ENCODE data around the gene TCEANC.
"Not testable (repeated sequence)": the region's sequence is repeated elsewhere in the genome, so short reads cannot be mapped to it uniquely, and the experiment has no call there.

TCEANC gene, protein sequence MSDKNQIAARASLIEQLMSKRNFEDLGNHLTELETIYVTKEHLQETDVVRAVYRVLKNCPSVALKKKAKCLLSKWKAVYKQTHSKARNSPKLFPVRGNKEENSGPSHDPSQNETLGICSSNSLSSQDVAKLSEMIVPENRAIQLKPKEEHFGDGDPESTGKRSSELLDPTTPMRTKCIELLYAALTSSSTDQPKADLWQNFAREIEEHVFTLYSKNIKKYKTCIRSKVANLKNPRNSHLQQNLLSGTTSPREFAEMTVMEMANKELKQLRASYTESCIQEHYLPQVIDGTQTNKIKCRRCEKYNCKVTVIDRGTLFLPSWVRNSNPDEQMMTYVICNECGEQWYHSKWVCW

DNA sequence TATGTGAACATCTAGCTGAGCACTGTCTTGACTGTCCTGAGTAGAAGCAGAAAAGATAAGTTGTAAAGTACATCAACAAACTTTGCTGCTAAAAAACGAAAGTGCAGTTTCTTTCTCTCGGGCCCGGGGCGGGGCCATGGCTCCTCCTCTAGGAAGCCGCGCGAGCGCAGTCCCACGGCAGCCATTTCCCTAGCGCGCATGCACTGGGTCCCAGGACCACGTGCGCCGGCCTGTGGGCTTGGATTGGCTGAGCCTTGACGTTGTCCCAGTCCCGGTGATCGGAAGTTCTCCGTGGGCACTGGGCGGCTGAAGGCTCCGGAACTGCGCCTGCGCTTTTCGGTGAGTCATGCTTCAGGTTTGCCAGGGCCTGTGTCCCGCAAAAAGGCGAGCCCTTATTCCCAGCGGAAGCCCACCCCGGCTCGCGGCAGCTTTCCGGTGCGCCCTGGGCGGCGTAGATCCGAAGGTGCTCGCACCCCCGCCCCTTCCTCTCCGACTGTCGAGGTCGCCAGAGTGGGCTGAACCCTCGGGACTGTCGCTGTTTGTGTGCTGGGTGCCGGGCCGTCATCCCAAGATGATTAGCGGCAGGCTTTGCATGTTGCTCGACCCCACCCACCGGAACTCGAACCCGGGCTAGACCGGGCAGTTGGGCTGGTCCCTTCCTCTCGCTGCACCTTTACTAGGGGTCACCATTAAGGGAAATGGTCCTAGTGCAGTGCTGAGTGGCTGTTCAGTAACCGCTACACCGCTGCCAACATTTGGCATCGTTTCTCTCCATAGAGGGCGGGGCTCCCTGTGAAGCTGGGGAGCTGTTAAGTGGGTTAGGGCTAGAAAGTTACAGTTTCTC lies at the start of gene TCEANC:
Gene TCEANC (plus strand): TSS at position 292 of the 844 bp plus-strand sequence. CDS start 9,368 bp downstream, outside the sequence.
- DNase-seq: peak; percentile 98

DNA sequence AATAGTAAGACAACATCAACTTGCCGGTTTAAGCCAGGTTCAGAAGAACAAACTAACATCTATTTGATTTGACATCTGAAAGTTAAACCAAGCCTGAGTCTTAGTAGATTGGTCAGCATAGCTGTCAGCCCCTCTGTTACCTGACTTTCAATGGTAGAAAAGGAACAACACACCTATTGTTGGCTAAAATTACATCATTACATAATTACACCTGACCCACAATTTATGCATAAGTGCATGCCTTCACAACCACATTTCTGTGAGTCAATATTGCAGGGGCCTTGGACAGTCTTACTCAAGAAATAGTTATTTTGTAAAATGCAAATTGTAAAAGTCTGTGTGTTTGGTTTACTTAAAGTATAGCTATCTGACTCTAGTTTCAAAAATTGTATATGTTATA lies 47.3 kb upstream of the TCEANC start:
- DNase-seq: no peak

DNA sequence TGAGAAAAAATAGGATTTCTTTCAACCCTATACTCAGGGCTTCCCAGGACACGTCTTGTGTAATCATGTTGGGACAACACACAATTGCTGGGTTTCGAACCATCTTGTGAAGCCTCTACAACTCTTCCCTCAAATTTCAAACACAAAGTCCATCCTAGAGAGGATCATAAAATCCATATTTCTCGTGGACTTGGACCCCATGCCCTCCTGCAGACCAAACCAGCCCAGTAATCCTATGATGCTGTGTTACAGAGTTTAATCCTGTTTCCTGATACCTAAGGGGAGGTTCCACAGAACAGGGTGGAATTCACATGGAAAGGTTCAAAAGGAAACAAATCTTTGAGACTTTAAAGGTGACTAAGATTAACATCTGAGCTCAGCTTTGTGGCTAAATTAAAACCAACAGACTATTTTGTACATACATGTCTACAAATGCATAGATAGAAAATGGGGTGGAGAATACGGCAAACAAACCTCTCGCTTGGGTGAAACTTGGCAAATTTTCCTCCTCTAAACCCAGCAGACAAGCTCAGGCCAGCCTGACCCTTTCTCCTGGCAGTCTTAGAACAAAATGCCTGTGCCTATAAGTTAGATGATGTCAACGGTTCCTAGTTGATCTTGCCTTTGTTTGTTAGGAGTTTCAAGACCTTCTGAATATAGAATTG lies 45.5 kb upstream of the TCEANC start:
- DNase-seq: no peak

DNA sequence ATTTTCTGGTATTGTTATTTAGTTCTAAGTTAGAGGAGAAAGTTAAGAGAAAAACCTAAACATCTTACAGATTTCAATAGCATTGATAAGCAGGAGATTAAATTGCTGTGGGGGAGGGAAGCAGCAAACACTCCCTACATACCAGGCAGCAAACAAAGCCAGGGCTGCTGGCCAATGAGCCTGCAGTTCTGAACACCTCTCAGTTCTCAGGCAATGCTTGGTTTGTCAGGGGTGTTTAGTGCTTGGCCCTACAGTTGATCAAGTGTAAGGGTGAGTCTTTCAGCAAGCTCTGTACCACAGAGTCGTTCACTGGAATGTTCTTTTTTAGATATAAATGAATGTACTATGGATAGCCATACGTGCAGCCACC lies 45.0 kb upstream of the TCEANC start:
- peak; percentile 2 for DNase-seq

DNA sequence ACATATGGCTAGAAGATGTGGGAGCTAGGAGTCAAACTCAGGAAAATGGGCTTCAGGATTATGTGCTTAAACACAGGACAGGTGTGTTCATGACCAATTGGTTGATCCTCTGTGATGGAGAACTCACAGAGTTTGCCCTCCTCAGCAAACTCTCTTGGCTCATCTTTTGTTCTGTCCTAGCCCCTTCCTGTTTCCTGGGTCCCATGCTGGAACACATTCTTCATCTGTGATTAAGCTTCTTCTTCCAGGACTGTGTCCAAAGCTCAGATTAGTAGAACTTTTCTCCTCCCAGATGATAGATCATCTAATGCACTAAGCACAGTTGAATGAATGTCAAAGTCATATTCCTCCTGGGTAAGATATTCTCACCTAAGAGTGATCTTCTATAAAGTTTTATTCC lies 38.8 kb upstream of the TCEANC start:
- DNase-seq: no peak

DNA sequence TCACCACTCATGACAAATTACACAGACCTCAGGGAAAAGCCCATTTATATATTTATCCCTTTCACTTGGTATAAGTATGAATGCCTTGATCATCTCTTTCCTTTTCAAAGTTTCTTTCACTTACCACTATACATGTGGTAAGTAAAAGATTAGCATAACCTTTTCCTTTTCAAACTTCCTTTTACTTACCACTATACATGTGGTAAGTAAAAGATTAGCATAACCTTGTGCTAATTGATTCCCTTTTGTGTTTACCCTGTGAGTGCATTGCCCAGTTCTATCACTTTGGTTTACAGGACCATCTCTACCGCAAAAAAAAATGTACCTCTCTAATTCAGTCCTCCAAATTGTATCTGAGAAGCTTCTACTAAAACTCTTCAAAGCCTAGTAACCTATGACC lies 32.7 kb upstream of the TCEANC start:
- DNase-seq: no peak

DNA sequence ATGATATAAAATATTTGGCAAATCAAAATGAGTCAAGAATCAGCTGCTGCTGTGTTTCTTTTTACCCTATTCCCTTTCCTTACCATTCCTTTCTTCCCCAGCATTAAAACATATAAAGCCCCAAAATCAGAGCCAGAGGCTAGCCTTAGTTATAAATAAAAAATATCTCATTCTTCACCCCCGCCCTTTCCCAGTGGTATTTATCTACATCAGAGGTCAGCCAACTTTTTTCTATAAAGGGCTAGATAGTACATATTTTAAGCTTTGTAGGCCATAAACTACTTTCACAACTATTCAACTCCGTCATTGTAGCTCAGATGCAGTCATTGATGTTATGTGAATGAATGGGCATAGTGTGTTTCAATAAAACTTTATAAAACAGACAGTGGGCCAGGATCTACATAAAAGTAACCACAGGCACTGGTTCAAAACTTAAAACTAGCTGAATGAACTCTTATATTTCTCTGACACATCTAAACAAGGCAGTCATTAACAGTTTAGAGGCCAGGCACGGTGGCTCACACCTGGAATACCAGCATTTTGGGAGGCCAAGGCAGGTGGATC lies 30.5 kb upstream of the TCEANC start:
- no peak for DNase-seq

DNA sequence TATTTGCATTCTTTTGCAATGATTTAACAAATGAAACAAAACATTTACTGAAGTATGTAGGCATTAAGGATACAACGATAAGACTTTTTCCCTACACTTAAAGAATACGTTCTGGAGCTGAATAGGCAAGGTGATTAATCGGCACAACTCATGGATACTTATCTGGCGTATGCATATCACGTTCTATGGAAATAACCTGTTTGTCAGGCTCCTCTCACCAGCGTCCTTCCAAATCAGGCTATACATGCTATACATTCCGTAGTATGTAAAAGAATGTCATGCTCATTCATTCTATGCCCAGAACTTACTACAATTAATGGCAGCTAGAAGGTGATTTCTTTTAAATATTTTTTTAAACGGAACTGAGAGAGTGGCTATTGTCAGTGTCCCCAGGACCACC lies 25.6 kb upstream of the TCEANC start:
- no peak for DNase-seq

DNA sequence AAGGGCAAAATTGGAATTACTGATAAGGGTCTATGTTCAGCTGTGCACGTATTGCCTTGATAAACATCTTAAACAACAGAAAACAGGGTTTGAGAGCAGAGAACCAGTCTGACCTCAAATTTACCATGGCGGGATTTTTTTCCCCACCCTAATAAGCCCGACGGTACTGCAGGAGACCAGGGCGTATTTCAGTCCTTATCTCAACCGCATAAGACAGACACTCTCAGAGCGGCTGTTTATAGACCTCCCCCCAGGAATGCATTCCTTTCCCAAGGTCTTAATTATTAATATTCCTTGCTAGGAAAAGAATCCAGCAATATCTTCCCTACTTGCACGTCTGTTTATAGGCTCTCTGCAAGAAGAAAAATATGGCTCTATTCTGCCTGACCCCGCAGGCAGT lies 15.7 kb upstream of the TCEANC start:
- not testable (repeated sequence) for DNase-seq

DNA sequence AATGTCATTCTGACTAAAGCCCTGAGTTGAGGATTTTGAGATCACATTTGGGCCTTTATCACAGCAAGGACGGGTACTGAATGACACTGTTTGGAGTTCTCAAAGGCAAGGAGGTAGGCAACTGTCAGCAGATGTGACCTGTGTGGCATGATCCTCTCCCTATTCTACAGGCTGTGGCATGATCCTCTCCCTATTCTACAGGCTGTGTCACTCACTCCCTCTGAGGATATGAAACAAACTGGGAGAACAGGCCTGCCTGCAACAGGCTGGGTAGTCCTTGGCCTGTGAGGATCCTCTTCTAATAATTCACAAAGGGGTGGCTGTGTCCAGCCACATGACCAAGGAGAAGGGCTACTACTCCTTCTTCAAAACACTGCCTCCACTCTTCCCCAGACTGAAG lies 14.9 kb upstream of the TCEANC start:
- no peak for DNase-seq

DNA sequence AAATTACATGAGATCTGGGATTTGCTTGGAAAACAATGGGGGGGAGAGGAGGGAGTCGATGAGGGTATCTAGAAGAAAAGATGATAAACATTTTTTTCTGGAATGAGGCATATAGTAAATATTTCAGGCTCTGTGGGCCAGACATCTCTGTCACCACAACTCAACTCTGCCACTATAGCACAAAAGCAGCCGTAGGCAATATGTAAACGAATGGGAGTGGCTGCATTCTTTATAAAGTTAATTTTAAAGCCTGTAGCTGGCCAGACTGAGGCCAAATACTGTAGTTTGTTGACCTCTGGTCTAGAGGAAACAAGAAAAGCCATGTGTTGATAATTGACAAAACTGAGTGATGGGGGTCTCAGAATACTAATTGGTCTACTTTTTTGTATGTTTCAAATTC lies 14.1 kb upstream of the TCEANC start:
- DNase-seq: no peak

DNA sequence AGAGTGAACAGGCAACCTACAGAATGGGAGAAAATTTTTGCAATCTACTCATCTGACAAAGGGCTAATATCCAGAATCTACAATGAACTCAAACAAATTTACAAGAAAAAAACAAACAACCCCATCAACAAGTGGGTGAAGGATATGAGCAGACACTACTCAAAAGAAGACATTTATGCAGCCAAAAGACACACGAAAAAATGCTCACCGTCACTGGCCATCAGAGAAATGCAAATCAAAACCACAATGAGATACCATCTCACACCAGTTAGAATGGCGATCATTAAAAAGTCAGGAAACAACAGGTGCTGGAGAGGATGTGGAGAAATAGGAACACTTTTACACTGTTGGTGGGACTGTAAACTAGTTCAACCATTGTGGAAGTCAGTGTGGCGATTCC lies 11.3 kb upstream of the TCEANC start:
- not testable (repeated sequence) for DNase-seq

DNA sequence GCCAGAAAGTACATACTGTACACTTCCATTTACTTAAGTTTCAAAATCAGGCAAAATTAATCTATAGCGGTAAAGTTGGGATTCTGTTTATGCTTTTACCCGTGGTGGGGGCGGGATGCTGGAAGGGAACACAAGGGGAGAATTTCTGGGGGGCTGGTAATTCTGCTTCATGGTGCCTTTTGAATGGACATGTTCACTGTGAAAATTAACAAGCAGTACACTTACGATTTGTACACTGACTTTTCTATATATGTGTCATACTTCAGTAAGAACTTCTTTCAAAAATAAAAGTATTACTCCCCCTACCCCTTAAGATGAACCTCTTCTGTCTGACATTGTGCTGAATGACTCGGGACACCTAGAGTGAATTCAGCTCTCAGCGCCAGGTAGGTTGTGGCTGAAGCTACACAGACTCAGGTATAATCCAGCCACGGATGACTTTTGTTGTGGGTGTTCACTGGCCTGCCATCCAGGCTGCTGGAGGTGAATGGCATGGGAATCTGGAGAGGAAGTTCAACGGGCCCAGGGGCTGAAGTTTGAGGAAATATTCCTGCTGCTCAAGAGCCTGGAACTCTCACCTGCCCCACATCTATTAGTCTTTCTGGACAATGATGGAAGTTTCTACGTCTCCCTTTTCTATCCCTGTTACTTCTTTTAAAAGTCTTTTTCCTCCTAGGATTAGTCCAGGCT lies 7.3 kb upstream of the TCEANC start:
- DNase-seq: no peak

DNA sequence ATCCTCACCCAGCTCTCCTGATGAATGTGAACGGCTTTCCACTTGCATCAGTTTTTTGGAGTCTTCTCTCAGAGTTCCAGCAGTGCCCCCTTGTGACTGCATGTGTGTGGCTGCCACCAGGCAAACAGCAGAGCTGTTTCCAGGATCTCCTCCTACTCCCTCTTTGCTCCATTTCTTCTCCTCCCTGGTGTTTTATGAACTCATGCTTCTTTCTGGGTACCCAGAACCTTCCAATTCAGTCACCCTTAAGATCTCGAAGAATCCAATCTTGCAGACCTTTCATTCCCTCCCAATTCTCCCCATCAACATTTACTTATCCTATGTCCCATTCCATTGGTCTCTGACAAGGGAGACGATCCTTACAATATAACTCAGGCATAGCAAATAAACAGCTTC lies 6.8 kb upstream of the TCEANC start:
- peak; percentile 72 for DNase-seq

DNA sequence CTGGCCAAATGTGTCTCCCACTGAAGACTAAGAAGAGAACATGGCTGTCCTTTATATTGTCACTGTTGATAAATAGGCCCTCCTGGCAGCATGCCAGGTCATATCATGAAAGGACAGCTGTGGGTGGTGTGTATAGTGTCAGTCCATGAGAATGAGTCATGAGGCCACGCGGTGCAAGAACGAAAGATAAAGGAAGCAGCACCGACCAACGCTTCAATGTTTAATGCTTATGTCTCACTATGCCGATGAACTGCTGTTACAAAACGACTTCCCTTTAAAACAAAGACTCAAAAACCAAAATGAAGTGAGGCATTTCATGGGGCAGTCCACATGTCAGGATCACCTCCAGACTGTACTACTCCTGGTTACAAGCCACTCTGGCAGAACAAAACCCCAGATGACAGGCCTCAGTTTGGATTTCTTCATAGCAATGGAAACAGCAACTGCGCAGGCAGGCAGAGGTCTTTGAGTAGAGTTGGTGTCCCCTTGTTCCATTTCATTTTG lies 5.2 kb upstream of the TCEANC start:
- DNase-seq: peak; percentile 53

DNA sequence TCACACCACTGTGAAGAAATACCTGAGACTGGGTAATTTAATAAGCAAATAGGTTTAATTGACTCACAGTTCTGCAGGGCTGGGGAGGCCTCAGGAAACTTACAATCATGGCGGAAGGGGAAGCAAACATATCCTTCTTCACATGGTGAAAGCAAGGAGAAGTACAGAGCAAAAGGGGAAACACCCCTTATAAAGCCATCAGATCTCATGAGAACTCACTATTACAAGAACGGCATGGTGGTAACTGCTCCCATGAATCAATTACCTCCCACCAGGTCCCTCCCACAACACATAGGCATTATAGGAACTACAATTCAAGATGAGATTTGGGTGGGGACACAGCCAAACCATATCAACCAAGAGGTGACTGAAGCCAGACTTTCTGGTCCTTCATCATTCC lies 4.6 kb upstream of the TCEANC start:
- not testable (repeated sequence) for DNase-seq

DNA sequence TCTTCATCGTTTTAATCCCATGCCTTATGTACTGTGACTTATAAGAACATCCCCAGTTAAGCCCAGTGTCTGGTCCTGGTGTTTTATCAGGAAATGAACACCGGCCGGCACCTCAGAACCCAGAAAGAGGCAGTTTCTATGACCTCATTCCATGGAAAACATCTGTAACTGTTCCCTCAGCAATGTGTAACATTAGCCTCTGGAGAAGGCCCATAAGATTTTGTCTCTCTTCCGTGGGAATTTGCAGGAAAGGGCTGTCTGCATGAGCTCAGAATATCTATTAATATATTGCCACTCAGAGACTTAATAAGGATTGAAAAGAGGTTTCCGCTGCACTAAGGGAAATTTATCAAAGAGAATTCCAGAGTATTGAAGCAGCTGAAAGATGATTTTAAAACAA lies 3.1 kb upstream of the TCEANC start:
- no peak for DNase-seq

DNA sequence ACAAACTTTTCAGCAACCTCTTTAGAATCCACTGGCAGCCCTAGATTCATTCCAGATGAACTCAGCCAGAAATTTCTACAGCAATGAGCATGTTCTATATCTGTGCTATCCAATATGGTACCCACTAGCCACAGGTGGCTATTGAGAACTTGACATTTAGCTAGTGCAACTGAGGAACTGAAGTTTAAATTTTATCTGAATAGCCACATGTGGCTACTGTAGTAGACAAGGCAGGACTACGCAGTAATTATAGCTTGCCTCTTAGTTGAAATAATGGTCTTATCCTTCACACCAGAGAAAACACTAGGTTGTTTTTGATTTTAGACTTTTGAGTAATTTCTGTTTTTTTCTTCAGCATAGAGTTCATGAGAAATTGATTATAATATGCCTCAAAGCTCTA lies 2.6 kb upstream of the TCEANC start:
- no peak for DNase-seq

DNA sequence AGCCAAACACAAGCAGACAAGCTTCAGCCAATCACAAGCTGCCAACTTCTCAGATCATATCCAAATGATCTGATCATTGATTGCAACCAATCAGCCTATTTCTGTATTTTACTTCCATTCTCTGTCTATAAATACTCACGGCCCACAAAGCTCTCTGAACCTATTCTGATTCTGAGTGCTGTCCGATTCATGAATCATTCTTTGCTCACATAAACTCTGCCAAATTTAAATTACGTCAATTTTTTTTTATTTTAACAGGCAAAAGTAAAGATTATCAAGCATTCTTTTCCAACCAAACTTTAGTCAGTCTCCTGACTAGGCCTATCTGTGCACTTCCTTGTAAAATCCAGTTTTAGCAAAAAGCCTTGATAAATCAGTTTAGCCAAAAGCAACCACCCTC lies 1.8 kb upstream of the TCEANC start:
- no peak for DNase-seq

DNA sequence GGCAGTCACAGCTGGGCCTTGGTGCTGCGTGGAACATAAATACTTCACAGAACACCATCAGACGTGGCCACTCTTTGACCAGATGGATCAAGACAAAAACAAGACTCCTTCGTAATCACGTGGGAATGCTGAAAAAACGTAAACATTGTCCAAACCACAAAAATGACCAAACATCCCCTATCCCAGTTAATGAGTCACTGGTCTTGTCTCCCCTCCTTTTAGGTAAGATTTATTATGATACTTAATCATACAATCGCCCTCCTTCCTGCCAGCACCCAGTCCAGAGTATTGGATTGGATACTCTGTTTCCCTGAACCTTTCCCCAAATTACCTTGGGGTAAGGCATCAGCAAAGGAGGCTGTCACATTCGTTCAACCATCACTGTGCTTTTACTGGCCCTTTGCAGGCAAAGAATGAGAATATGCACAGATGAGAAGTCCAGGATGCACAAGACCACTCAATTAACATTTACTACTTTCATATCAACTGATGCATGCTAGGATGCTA lies 601 bp upstream of the TCEANC start:
- no peak for DNase-seq

DNA sequence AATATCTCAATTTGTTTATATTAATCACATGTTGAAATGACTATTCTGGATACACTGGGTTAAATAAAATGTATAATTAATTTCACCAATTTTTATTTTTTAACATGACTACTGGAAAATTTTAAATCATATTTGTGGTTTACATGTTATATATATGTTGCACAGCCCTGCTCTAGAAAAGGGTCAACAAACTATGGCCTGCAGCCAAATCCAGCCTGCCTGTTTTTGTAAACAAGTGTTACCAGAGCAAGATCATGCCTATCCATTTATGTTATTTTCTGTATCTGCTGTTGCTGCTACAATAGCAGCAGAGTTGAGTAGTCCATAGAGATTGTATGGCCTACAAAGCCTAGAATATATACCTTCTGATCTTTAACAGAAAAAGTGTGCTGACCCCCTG lies 1.2 kb downstream of the TCEANC start:
- no peak for DNase-seq

DNA sequence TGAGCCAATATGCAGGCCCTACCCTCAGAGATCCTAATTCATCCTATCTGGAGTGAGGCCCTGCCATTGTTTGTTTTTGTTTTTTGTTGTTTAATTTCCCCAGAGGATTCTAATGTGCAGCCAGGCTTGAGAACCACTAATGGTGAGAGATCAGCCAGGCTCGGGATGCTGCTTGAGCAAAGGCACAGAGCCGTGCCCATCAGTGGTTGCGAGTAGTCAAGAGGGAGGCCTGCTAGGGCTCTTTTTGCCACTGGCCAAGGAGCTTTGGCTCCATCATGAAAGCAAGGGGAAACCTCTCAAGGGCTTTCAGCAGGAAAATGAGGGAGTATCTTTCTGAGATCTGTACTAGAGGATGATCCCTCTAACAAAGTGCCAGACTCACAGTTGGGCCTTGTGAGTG lies 2.7 kb downstream of the TCEANC start:
- no peak for DNase-seq

All from NCI-H82 (cell line).